SU-DHL-6 (cell line): ENCODE results near the gene ADGRG2.

ENCODE experiments used
- CTCF ChIP-seq: fragments of 200-600 bp; sonication (generic); IDR thresholded peaks from one replicate; pipeline ENCODE4 v1.5.1; 2017; ENCODE audit warnings: antibody characterized with exemption, mild to moderate bottlenecking, low read length, moderate library complexity; ENCODE audit not compliant: insufficient read depth, poor library complexity, severe bottlenecking
- EZH2phosphoT487 ChIP-seq: fragments of 200-600 bp; sonication (generic), shearing (Covaris generic); conservative IDR thresholded peaks from 2 replicates; pipeline ENCODE4 v1.6.1; 2018; ENCODE audit warnings: mild to moderate bottlenecking, antibody characterized with exemption, low read length, moderate library complexity, mixed read lengths

DNA sequence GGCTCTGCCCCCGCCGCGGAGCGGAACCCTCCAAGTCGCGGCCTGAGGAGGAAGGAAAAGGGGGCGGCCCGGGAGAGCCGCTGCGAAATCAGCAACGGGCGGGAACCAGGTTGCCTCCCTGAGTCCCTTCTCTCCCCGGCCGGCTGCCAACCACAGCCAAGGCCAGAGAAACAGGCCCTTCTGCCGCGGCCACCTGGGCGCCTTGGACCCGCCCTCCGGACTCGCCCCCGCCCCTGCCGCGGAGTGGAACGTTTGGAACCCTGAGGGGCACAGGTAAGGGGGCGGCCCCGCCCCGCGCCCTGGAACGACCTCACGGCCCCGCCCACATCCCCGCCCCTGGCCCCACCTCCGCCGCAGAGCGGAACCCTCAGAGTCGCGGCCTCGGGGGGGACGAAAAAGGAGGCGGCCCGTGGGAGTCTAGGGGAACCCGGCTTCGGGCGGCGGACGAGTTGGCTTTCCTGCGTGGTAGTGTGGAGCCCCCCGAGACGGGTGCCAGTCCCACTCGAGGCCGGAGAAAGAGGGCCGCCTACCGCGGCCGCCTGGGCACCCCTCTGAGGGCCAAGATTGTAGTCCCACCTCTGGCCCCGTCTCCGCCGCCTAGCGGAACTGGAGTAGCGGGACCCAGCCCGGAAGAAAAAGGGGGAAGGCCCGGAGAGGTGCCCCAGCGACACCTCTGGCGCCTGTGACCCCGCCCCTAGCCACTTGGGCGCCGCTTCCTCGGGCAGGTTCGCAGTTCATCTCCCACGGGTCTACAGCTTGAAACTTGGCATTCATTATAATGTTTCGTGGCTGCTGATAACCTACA is 137.7 kb downstream of the ADGRG2 start:
- TF ChIP-seq CTCF (no peak), EZH2phosphoT487 (no peak)
